Body of pancreas (tissue), 4 donors: ENCODE data around the gene KMT2D. TPM values are rescaled to one million over a fixed set of nuclear protein-coding genes. Genes with fewer than 3 reads are reported as not detected.

Experiments used
- ATAC-seq: fragments of 150-250 bp; one replicate; pipeline ENCODE4 v1.9.1; 2016
- DNase-seq, 4 donors: peaks; one replicate each; pipeline ENCODE4 v3.0.0-alpha.2; 2019
- H3K27ac ChIP-seq, 4 donors: fragments of 200-600 bp; sonication (generic); 1 replicate in 3 of 4; 2 replicates in 1 of 4; pipeline versions ENCODE4 v1.5.1 to v1.6.1; 2016 to 2019; ENCODE audit warnings: mild to moderate bottlenecking in 1 of 4, mixed read lengths in 1 of 4, moderate library complexity in 1 of 4
- H3K27me3 ChIP-seq, 2 donors: fragments of 200-600 bp; sonication (generic); one replicate each; pipeline ENCODE4 v1.6.0; 2016; ENCODE audit warnings: mild to moderate bottlenecking in 1 of 2
- H3K36me3 ChIP-seq, 2 donors: fragments of 200-600 bp; sonication (generic); replicated peaks in 1 of 2; 2 replicates each; pipeline ENCODE4 v1.5.1; 2016; ENCODE audit warnings: low read depth in 2 of 2; ENCODE audit not compliant: insufficient read depth in 1 of 2
- H3K4me1 ChIP-seq: fragments of 200-600 bp; sonication (generic); one replicate; pipeline ENCODE4 v1.6.0; 2016
- H3K4me3 ChIP-seq, 2 donors: fragments of 200-600 bp; sonication (generic); 1 replicate in 1 of 2; 2 replicates in 1 of 2; pipeline ENCODE4 v1.5.1; 2016 to 2019
- H3K9me3 ChIP-seq, 3 donors: fragments of 200-600 bp; sonication (generic); 1 replicate in 2 of 3; 2 replicates in 1 of 3; pipeline ENCODE4 v1.5.1; 2016
- POLR2A ChIP-seq, 3 donors: fragments of 450-650 bp; IDR thresholded peaks; one replicate each; pipeline ENCODE4 v1.6.1; 2016; ENCODE audit warnings: antibody characterized with exemption in 3 of 3, mild to moderate bottlenecking in 2 of 3
- WGBS, 2 donors: methylation state at CpG; one replicate each; pipeline ENCODE4 v1.1.5; 2017; 5-methylcytosine and 5-hydroxymethylcytosine counted together
- intact Hi-C: fragments of 100-400 bp; cut with DNase I; formaldehyde crosslinking; loops from one replicate; pipeline ENCODE4 v1.15.1; 2023
- total RNA-seq, 2 donors: library from RNA; depleted of rRNA; stranded (reverse); fragments of >200 nt; gene quantifications; one replicate each; pipeline ENCODE4 v1.1.0, GENCODE V29; 2016
- TF ChIP-seq, protein P1 (sequence below), 7 experiments: fragments of 450-650 bp in 4 of 7; fragments of 200-600 bp in 3 of 7; sonication (generic) in 3 of 7; IDR thresholded peaks; one replicate each; pipeline ENCODE4 v1.5.1; 2016 to 2019; ENCODE audit warnings: antibody characterized with exemption in 7 of 7

KMT2D gene
- total RNA-seq, 2 donors from 2014 or later = 38.4 to 51.1 TPM

DNA sequence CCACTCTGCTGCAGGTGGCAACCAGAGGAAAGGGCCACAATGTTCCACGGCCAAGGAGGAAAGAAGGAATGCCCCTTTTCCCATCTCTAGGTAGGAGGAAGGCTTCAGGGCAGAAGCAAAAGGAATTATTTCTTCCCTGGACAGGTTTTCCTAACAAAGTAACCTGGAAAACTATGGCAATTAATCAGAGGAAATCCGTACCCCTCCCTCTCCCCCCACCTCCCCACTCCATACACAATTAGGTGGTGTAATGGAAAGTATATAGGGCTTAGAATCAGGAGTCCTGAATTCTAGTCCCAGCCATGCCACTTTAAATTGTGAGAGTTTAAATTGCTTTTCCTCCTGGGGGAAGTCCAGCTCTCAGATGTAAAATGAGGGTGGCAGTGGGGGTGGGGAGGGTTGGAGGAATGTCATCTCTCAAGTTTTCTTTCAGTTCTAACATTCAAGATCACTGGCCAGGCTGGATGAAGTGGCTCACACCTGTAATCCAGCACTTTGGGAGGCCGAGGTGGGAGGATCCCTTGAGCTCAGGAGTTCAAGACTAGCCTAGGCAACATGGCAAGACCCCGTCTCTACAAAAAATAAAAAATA is 32.3 kb upstream of the KMT2D start:
- no peak for DNase-seq
- Histone ChIP-seq H3K27ac (no peak overlapping the region), H3K4me3 (no peak overlapping the region), H3K27me3 (peaks cover 6 to 60% of the 10 kb centered on the region in 2 donors), H3K36me3 (no peaks in the 10 kb centered on the region), H3K4me1 (peaks cover 55% of the 10 kb centered on the region), H3K9me3 (no peaks in the 10 kb centered on the region)
- WGBS, 2 donors = 25 to 39% methylated on average over 4 of the region's 4 CpGs
- no peak for ATAC-seq
- TF ChIP-seq, protein P1, sequence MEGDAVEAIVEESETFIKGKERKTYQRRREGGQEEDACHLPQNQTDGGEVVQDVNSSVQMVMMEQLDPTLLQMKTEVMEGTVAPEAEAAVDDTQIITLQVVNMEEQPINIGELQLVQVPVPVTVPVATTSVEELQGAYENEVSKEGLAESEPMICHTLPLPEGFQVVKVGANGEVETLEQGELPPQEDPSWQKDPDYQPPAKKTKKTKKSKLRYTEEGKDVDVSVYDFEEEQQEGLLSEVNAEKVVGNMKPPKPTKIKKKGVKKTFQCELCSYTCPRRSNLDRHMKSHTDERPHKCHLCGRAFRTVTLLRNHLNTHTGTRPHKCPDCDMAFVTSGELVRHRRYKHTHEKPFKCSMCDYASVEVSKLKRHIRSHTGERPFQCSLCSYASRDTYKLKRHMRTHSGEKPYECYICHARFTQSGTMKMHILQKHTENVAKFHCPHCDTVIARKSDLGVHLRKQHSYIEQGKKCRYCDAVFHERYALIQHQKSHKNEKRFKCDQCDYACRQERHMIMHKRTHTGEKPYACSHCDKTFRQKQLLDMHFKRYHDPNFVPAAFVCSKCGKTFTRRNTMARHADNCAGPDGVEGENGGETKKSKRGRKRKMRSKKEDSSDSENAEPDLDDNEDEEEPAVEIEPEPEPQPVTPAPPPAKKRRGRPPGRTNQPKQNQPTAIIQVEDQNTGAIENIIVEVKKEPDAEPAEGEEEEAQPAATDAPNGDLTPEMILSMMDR (IDR thresholded peaks at IDR 0.05) = no peak
- no peak for TF ChIP-seq POLR2A (IDR thresholded peaks at IDR 0.05)
- intact Hi-C loops = no loop called here

DNA sequence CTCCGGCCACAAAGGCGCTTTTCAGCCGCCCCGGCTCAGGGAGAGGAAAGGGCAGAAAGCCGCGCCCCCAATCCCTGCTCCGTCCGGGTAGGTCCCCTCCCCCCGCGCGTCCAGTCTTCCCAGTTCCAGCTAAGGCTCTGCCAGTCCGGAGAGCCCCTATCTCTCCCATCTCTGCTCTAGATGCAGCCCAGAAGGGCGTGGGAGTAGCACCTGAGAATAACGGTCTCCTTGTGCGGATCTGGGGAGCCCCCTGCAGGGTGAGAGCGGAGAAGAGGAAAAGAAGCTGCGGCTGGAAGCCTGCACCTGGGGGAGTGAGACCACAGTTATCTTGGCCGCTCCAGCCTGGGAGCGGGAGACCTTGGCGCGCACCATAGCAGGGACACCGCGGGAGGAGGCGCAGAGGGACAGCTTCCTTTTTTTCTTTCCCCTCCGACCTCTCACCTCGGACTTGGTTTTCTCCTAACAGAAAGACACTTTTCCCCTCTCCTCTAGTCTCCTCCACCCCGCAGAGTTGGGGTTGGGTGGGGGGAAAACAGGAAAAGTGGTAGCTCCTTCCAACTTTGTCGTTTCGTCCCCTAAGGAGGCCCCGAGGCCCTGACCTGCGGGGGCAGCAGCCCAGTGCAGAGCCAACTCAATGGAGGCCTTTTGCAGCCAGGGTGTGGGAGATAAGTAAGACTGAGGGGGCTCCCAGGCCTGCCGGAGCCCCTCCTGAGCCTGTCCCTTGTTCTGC is 31.7 kb upstream of the KMT2D start:
- Histone ChIP-seq H3K4me3 (no peak overlapping the region), H3K4me1 (peaks cover 57% of the 10 kb centered on the region), H3K9me3 (no peaks in the 10 kb centered on the region), H3K27ac (no peak overlapping the region), H3K27me3 (peaks cover 6 to 60% of the 10 kb centered on the region in 2 donors), H3K36me3 (no peaks in the 10 kb centered on the region)
- TF ChIP-seq POLR2A (IDR thresholded peaks at IDR 0.05) = no peak
- TF ChIP-seq, protein P1 (IDR thresholded peaks at IDR 0.05) = peak in 2 of 7 experiments; percentile 10 to 21
- ATAC-seq (no peak), DNase-seq (peak in 3 of 4 donors; percentile 18 to 38 (median 24))
- WGBS, 2 donors = 1 to 4% methylated on average over 29 to 32 of the region's 32 CpGs
- intact Hi-C loops = no loop called here

DNA sequence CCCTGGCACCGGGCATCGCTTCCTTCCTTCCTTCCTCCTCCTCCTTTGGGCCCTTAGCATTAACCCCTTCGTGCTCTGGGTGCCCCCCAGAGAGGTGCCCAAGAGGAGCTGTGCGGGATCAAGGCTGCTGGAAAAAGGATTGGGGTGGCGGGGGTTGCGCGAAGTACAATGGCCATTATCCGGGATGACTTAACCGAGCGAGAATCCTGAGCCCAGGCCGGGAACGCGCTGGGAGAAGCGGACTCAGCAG is 31.2 kb upstream of the KMT2D start:
- no peak overlapping the region for H3K27ac ChIP-seq
- TF ChIP-seq, protein P1 (IDR thresholded peaks at IDR 0.05) = no peak
- no peak for TF ChIP-seq POLR2A (IDR thresholded peaks at IDR 0.05)
- 2 to 4% methylated on average over 14 of the region's 14 CpGs for WGBS, 2 donors
- DNase-seq (no peak), ATAC-seq (no peak)
- H3K9me3 ChIP-seq = no peaks in the 10 kb centered on the region
- H3K4me1 ChIP-seq = peaks cover 57% of the 10 kb centered on the region
- intact Hi-C loops = no loop called here
- H3K27me3 ChIP-seq = peaks cover 6 to 60% of the 10 kb centered on the region in 2 donors
- no peaks in the 10 kb centered on the region for H3K36me3 ChIP-seq
- no peak overlapping the region for H3K4me3 ChIP-seq

DNA sequence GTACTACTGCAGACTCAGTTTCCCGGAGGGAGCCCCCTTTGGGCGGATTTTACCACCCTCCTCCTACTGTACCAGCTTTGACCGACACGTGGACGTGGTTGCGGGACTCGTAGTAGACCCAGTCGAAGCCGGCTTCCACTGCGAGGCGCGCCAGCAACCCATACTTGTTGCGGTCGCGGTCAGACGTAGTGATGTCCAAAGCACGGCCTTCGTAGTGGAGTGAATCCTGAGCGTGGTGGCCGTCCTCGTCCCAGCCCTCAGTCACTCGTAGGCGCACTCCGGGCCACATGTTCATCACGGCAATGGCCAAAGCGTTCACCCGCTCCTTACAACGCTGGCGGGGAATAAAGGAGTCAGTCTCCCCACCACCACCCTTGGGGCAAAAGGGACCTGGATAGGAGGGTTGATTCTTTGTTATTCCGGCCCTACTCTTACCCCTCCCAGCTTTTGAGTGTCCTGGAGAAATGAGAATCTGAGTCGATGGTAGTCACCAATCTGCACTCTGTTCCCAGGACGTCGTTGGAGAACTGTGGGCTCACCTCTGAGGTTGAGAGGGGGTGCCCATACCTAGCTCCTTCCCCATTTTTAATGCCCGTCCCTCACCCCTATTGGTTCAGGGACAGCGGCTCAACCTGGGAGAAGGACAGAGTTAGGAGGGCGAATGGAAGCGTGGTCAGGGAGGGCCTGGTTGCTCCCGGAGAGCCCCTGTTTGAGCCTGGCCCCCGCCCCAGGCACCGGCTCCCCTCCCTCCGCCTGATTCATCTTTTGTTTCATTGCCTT is 30.7 kb upstream of the KMT2D start:
- DNase-seq (no peak), ATAC-seq (no peak)
- H3K36me3 ChIP-seq = no peaks in the 10 kb centered on the region
- intact Hi-C loops = no loop called here
- no peaks in the 10 kb centered on the region for H3K9me3 ChIP-seq
- no peak overlapping the region for H3K27ac ChIP-seq
- peaks cover 6 to 60% of the 10 kb centered on the region in 2 donors for H3K27me3 ChIP-seq
- TF ChIP-seq, protein P1 (IDR thresholded peaks at IDR 0.05) = no peak
- no peak for TF ChIP-seq POLR2A (IDR thresholded peaks at IDR 0.05)
- peaks cover 57% of the 10 kb centered on the region for H3K4me1 ChIP-seq
- H3K4me3 ChIP-seq = no peak overlapping the region
- 16 to 23% methylated on average over 38 to 41 of the region's 41 CpGs for WGBS, 2 donors
